ENCODE results near the gene TRAM1L1.

Gene TRAM1L1

GRCh38 chr4:117068120-117068519, 17.3 kb downstream of the TRAM1L1 start:
- TF ChIP-seq CTCF (IDR thresholded peaks at IDR 0.05; ENCODE audit: insufficient read depth, low read length, poor library complexity, severe bottlenecking), result no peak
- no peak for TF ChIP-seq EZH2phosphoT487 (conservative IDR thresholded peaks at IDR 0.05; ENCODE audit: low read length)
- Histone ChIP-seq H3K36me3 (ENCODE audit: low read length) (no peaks in the 10 kb centered on the region), H3K9me2 (replicated peaks; ENCODE audit: insufficient read depth, low read length) (no peaks in the 10 kb centered on the region)

GRCh38 chr4:117063961-117064696, 21.2 kb downstream of the TRAM1L1 start:
- no peaks in the 10 kb centered on the region for H3F3A ChIP-seq (ENCODE audit: insufficient read depth)
- no peak overlapping the region for H3K4me3 ChIP-seq (ENCODE audit: insufficient read depth, low read length, poor library complexity, severe bottlenecking)
- no peak for TF ChIP-seq CTCF (IDR thresholded peaks at IDR 0.05; ENCODE audit: insufficient read depth, low read length, poor library complexity, severe bottlenecking)
- TF ChIP-seq EZH2phosphoT487 (conservative IDR thresholded peaks at IDR 0.05; ENCODE audit: low read length), result no peak
- H3K9ac ChIP-seq (ENCODE audit: low read length), result no peak overlapping the region
- H3K9me2 ChIP-seq (replicated peaks; ENCODE audit: insufficient read depth, low read length), result no peaks in the 10 kb centered on the region
- H3K27ac ChIP-seq (ENCODE audit: low read depth, low read length), result no peak overlapping the region
- H3K27me3 ChIP-seq (ENCODE audit: low read length), result no peaks in the 10 kb centered on the region
- no peaks in the 10 kb centered on the region for H4K20me1 ChIP-seq (ENCODE audit: low read depth, low read length)
- no peaks in the 10 kb centered on the region for H3K9me3 ChIP-seq (ENCODE audit: insufficient read depth, low read length)
- H2AFZ ChIP-seq (ENCODE audit: low read depth, low read length, severe bottlenecking), result no peak overlapping the region
- H3K79me2 ChIP-seq (ENCODE audit: insufficient read depth, low read length), result no peaks in the 10 kb centered on the region
- no peaks in the 10 kb centered on the region for H3K36me3 ChIP-seq (ENCODE audit: low read length)
- H3K4me2 ChIP-seq (ENCODE audit: low read depth, low read length, poor library complexity, severe bottlenecking), result no peak overlapping the region

More at GRCh38 chr4:117068120-117068519, 17.3 kb downstream of the TRAM1L1 start:
- Histone ChIP-seq H4K20me1 (ENCODE audit: low read depth, low read length) (no peaks in the 10 kb centered on the region), H2AFZ (ENCODE audit: low read depth, low read length, severe bottlenecking) (no peak overlapping the region), H3K4me3 (ENCODE audit: insufficient read depth, low read length, poor library complexity, severe bottlenecking) (no peak overlapping the region), H3K27me3 (ENCODE audit: low read length) (no peaks in the 10 kb centered on the region), H3K9ac (ENCODE audit: low read length) (no peak overlapping the region), H3K79me2 (ENCODE audit: insufficient read depth, low read length) (no peaks in the 10 kb centered on the region), H3F3A (ENCODE audit: insufficient read depth) (no peaks in the 10 kb centered on the region), H3K27ac (ENCODE audit: low read depth, low read length) (no peak overlapping the region), H3K9me3 (ENCODE audit: insufficient read depth, low read length) (no peaks in the 10 kb centered on the region), H3K4me2 (ENCODE audit: low read depth, low read length, poor library complexity, severe bottlenecking) (no peak overlapping the region)

- no peaks in the 10 kb centered on the region for H4K20me1 ChIP-seq (ENCODE audit: low read depth, low read length)
- no peaks in the 10 kb centered on the region for H3K27me3 ChIP-seq (ENCODE audit: low read length)
- no peak overlapping the region for H2AFZ ChIP-seq (ENCODE audit: low read depth, low read length, severe bottlenecking)
- H3K9me3 ChIP-seq (ENCODE audit: insufficient read depth, low read length), result no peaks in the 10 kb centered on the region
- H3K9me2 ChIP-seq (replicated peaks; ENCODE audit: insufficient read depth, low read length), result no peaks in the 10 kb centered on the region
- H3K9ac ChIP-seq (ENCODE audit: low read length), result no peak overlapping the region
- H3F3A ChIP-seq (ENCODE audit: insufficient read depth), result no peaks in the 10 kb centered on the region
- H3K36me3 ChIP-seq (ENCODE audit: low read length), result no peaks in the 10 kb centered on the region
- TF ChIP-seq CTCF (IDR thresholded peaks at IDR 0.05; ENCODE audit: insufficient read depth, low read length, poor library complexity, severe bottlenecking) (no peak), EZH2phosphoT487 (conservative IDR thresholded peaks at IDR 0.05; ENCODE audit: low read length) (no peak)
- H3K4me3 ChIP-seq (ENCODE audit: insufficient read depth, low read length, poor library complexity, severe bottlenecking), result no peak overlapping the region
- H3K79me2 ChIP-seq (ENCODE audit: insufficient read depth, low read length), result no peaks in the 10 kb centered on the region
- no peak overlapping the region for H3K4me2 ChIP-seq (ENCODE audit: low read depth, low read length, poor library complexity, severe bottlenecking)
- no peak overlapping the region for H3K27ac ChIP-seq (ENCODE audit: low read depth, low read length)
These were observed 42.4 kb downstream of the TRAM1L1 start for GRCh38 chr4:117042962-117043361.

Measured in SU-DHL-6 (cell line).